ENCODE measurements around the gene LRRK2. TPM values are rescaled to one million over a fixed set of nuclear protein-coding genes. Genes with fewer than 3 reads are reported as not detected.

The LRRK2 gene
- total and polyA plus RNA-seq, 2 experiments from 2014 or later, result 0.24 TPM; not detected in 1

- Mint-ChIP-seq H3K27me3 (ENCODE audit: insufficient read depth, low read depth, poor library complexity) (no peaks in the 10 kb centered on the region), H3K36me3 (ENCODE audit: low read depth) (no peaks in the 10 kb centered on the region), H3K4me3 (no peak overlapping the region), H3K27ac (no peak overlapping the region), H3K9me3 (no peaks in the 10 kb centered on the region), H3K4me1 (no peaks in the 10 kb centered on the region)
- Histone ChIP-seq H3K9me2 (ENCODE audit: insufficient read depth) (no peaks in the 10 kb centered on the region), H2AFZ (no peak overlapping the region), H4K20me1 (replicated peaks; ENCODE audit: insufficient read depth) (no peaks in the 10 kb centered on the region), H3K27me3 (ENCODE audit: insufficient read depth) (no peaks in the 10 kb centered on the region), H3F3A (replicated peaks; ENCODE audit: low read depth) (no peaks in the 10 kb centered on the region), H3K36me3 (ENCODE audit: insufficient read depth) (no peaks in the 10 kb centered on the region), H3K4me1 (ENCODE audit: insufficient read depth) (no peaks in the 10 kb centered on the region), H3K79me2 (replicated peaks; ENCODE audit: insufficient read depth) (no peaks in the 10 kb centered on the region), H3K4me3 (no peak overlapping the region), H3K4me2 (no peak overlapping the region), H3K27ac (ENCODE audit: low read depth) (no peak overlapping the region)
- DNase-seq (ENCODE audit: low spot score), result no peak
- no peak for ATAC-seq
- TF ChIP-seq EZH2 (IDR thresholded peaks at IDR 0.05; ENCODE audit: low read depth, unreplicated experiment), result no peak
- no peak for TF ChIP-seq NANOG (IDR thresholded peaks at IDR 0.05; ENCODE audit: borderline replicate concordance)
- no peak for TF ChIP-seq REST (IDR thresholded peaks at IDR 0.05; ENCODE audit: unreplicated experiment)
- no peak for TF ChIP-seq ETS1 (IDR thresholded peaks at IDR 0.05)
These were observed 174.9 kb downstream of the LRRK2 start for GRCh38 chr12:40399656-40400055.

- Histone ChIP-seq H3K27ac (ENCODE audit: low read depth) (no peak overlapping the region), H3K4me1 (ENCODE audit: insufficient read depth) (peaks cover 3% of the 10 kb centered on the region; the same call in 1 of the 2 replicates), H2AFZ (peak overlapping the region; percentile 29; the same call in 1 of the 2 replicates), H3K9me2 (ENCODE audit: insufficient read depth) (peaks cover 4% of the 10 kb centered on the region; the same call in 1 of the 2 replicates), H3K4me3 (no peak overlapping the region), H4K20me1 (replicated peaks; ENCODE audit: insufficient read depth) (no peaks in the 10 kb centered on the region), H3K36me3 (ENCODE audit: insufficient read depth) (no peaks in the 10 kb centered on the region), H3F3A (replicated peaks; ENCODE audit: low read depth) (no peaks in the 10 kb centered on the region), H3K4me2 (no peak overlapping the region), H3K79me2 (replicated peaks; ENCODE audit: insufficient read depth) (no peaks in the 10 kb centered on the region), H3K27me3 (ENCODE audit: insufficient read depth) (no peaks in the 10 kb centered on the region)
- Mint-ChIP-seq H3K4me3 (no peak overlapping the region), H3K4me1 (peaks cover 7% of the 10 kb centered on the region; the same call in 2 of the 3 replicates), H3K27ac (no peak overlapping the region), H3K27me3 (ENCODE audit: insufficient read depth, low read depth, poor library complexity) (no peaks in the 10 kb centered on the region), H3K9me3 (no peaks in the 10 kb centered on the region), H3K36me3 (ENCODE audit: low read depth) (no peaks in the 10 kb centered on the region)
- DNase-seq (ENCODE audit: low spot score) (peak; percentile 41), ATAC-seq (peak; percentile 41; the same call in 2 of the 3 replicates)
- TF ChIP-seq ZNF331 (CRISPR knock-in tag; IDR thresholded peaks at IDR 0.05; ENCODE audit: low read depth) (no peak), POLR2AphosphoS5 (IDR thresholded peaks at IDR 0.05; ENCODE audit: low read depth) (no peak), CTCF (conservative IDR thresholded peaks at IDR 0.05; ENCODE audit: low read depth in 2 of 2) (no peak), ZNF114 (CRISPR knock-in tag; IDR thresholded peaks at IDR 0.05) (no peak), EZH2 (IDR thresholded peaks at IDR 0.05; ENCODE audit: low read depth, unreplicated experiment) (no peak), STAT1 (IDR thresholded peaks at IDR 0.05; ENCODE audit: unreplicated experiment) (no peak)
- TF ChIP-seq, protein P1, sequence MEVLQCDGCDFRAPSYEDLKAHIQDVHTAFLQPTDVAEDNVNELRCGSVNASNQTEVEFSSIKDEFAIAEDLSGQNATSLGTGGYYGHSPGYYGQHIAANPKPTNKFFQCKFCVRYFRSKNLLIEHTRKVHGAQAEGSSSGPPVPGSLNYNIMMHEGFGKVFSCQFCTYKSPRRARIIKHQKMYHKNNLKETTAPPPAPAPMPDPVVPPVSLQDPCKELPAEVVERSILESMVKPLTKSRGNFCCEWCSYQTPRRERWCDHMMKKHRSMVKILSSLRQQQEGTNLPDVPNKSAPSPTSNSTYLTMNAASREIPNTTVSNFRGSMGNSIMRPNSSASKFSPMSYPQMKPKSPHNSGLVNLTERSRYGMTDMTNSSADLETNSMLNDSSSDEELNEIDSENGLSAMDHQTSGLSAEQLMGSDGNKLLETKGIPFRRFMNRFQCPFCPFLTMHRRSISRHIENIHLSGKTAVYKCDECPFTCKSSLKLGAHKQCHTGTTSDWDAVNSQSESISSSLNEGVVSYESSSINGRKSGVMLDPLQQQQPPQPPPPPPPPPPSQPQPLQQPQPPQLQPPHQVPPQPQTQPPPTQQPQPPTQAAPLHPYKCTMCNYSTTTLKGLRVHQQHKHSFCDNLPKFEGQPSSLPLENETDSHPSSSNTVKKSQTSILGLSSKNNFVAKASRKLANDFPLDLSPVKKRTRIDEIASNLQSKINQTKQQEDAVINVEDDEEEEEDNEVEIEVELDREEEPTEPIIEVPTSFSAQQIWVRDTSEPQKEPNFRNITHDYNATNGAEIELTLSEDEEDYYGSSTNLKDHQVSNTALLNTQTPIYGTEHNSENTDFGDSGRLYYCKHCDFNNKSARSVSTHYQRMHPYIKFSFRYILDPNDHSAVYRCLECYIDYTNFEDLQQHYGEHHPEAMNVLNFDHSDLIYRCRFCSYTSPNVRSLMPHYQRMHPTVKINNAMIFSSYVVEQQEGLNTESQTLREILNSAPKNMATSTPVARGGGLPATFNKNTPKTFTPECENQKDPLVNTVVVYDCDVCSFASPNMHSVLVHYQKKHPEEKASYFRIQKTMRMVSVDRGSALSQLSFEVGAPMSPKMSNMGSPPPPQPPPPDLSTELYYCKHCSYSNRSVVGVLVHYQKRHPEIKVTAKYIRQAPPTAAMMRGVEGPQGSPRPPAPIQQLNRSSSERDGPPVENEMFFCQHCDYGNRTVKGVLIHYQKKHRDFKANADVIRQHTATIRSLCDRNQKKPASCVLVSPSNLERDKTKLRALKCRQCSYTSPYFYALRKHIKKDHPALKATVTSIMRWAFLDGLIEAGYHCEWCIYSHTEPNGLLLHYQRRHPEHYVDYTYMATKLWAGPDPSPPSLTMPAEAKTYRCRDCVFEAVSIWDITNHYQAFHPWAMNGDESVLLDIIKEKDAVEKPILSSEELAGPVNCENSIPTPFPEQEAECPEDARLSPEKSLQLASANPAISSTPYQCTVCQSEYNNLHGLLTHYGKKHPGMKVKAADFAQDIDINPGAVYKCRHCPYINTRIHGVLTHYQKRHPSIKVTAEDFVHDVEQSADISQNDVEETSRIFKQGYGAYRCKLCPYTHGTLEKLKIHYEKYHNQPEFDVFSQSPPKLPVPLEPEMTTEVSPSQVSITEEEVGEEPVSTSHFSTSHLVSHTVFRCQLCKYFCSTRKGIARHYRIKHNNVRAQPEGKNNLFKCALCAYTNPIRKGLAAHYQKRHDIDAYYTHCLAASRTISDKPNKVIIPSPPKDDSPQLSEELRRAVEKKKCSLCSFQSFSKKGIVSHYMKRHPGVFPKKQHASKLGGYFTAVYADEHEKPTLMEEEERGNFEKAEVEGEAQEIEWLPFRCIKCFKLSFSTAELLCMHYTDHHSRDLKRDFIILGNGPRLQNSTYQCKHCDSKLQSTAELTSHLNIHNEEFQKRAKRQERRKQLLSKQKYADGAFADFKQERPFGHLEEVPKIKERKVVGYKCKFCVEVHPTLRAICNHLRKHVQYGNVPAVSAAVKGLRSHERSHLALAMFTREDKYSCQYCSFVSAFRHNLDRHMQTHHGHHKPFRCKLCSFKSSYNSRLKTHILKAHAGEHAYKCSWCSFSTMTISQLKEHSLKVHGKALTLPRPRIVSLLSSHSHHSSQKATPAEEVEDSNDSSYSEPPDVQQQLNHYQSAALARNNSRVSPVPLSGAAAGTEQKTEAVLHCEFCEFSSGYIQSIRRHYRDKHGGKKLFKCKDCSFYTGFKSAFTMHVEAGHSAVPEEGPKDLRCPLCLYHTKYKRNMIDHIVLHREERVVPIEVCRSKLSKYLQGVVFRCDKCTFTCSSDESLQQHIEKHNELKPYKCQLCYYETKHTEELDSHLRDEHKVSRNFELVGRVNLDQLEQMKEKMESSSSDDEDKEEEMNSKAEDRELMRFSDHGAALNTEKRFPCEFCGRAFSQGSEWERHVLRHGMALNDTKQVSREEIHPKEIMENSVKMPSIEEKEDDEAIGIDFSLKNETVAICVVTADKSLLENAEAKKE (CRISPR knock-in tag; IDR thresholded peaks at IDR 0.05), result no peak
These were observed 180.6 kb downstream of the LRRK2 start for GRCh38 chr12:40405419-40405818.

All from GM23338 (cell line).